Measurements from ENCODE around the gene XK. TPM values are rescaled to one million over a fixed set of nuclear protein-coding genes. Genes with fewer than 3 reads are reported as not detected.
"Not testable (repeated sequence)": the region's sequence is repeated elsewhere in the genome, so short reads cannot be mapped to it uniquely, and the experiment has no call there.

XK gene
- total RNA-seq, 1 donor from 2014 or later: 0.63 TPM

- DNase-seq (ENCODE audit: low read depth): no peak
- H3K4me3 ChIP-seq (ENCODE audit: low read depth, low read length): no peak overlapping the region
- TF ChIP-seq CTCF (conservative IDR thresholded peaks at IDR 0.05; ENCODE audit: low read depth, low read length): no peak
These were observed 74.4 kb downstream of the XK start for GRCh38 chrX:37759878-37760418.

- TF ChIP-seq CTCF (conservative IDR thresholded peaks at IDR 0.05; ENCODE audit: low read depth, low read length): no peak
- DNase-seq (ENCODE audit: low read depth): no peak
These were observed 77.8 kb downstream of the XK start for GRCh38 chrX:37763400-37763799.

GRCh38 chrX:37765507-37765906, 79.9 kb downstream of the XK start:
- no peak for DNase-seq (ENCODE audit: low read depth)
- no peak overlapping the region for H3K4me3 ChIP-seq (ENCODE audit: low read depth, low read length)
- no peak for TF ChIP-seq CTCF (conservative IDR thresholded peaks at IDR 0.05; ENCODE audit: low read depth, low read length)

More at GRCh38 chrX:37763400-37763799, 77.8 kb downstream of the XK start:
- no peak overlapping the region for H3K4me3 ChIP-seq (ENCODE audit: low read depth, low read length)

GRCh38 chrX:37767430-37767829, 81.8 kb downstream of the XK start:
- no peak overlapping the region for H3K4me3 ChIP-seq (ENCODE audit: low read depth, low read length)
- DNase-seq (ENCODE audit: low read depth): no peak
- TF ChIP-seq CTCF (conservative IDR thresholded peaks at IDR 0.05; ENCODE audit: low read depth, low read length): no peak

GRCh38 chrX:37768866-37769265, 83.3 kb downstream of the XK start:
- not testable (repeated sequence) for H3K4me3 ChIP-seq (ENCODE audit: low read depth, low read length); DNase-seq (ENCODE audit: low read depth)

GRCh38 chrX:37776283-37776986, 90.8 kb downstream of the XK start:
- TF ChIP-seq CTCF (conservative IDR thresholded peaks at IDR 0.05; ENCODE audit: low read depth, low read length): no peak
- no peak overlapping the region for H3K4me3 ChIP-seq (ENCODE audit: low read depth, low read length)

GRCh38 chrX:37776987-37777325, 91.4 kb downstream of the XK start:
- TF ChIP-seq CTCF (conservative IDR thresholded peaks at IDR 0.05; ENCODE audit: low read depth, low read length): no peak
- DNase-seq (ENCODE audit: low read depth): no peak

More at GRCh38 chrX:37776283-37776986, 90.8 kb downstream of the XK start:
- no peak for DNase-seq (ENCODE audit: low read depth)

More at GRCh38 chrX:37776987-37777325, 91.4 kb downstream of the XK start:
- no peak overlapping the region for H3K4me3 ChIP-seq (ENCODE audit: low read depth, low read length)
